Spleen (tissue), 11 donors: ENCODE measurements around the gene ZDHHC9. TPM values are rescaled to one million over a fixed set of nuclear protein-coding genes. Genes with fewer than 3 reads are reported as not detected.

Experiments
- DNase-seq: peaks from one replicate; pipeline ENCODE4 v3.0.0-alpha.2; 2020
- H3K27ac ChIP-seq, 8 donors: fragments of 200-600 bp; sonication (generic) in 7 of 8; 1 replicate in 4 of 8; 2 replicates in 4 of 8; pipeline versions ENCODE4 v1.5.0 to v1.8.0; 2016 to 2021; ENCODE audit warnings: inconsistent platforms in 4 of 8, mild to moderate bottlenecking in 4 of 8, moderate library complexity in 1 of 8
- H3K27me3 ChIP-seq, 7 donors: fragments of 200-600 bp; sonication (generic) in 6 of 7; replicated peaks in 1 of 7; 1 replicate in 4 of 7; 2 replicates in 3 of 7; pipeline versions ENCODE4 v1.5.0 to v1.8.0; 2016 to 2021; ENCODE audit warnings: inconsistent platforms in 3 of 7, mild to moderate bottlenecking in 1 of 7
- H3K36me3 ChIP-seq, 6 donors: fragments of 200-600 bp; sonication (generic) in 5 of 6; 1 replicate in 4 of 6; 2 replicates in 2 of 6; pipeline versions ENCODE4 v1.5.0 to v1.8.0; 2016 to 2021; ENCODE audit warnings: inconsistent platforms in 2 of 6
- H3K4me1 ChIP-seq, 6 donors: fragments of 200-600 bp; sonication (generic) in 5 of 6; 1 replicate in 3 of 6; 2 replicates in 3 of 6; pipeline versions ENCODE4 v1.5.0 to v1.8.0; 2016 to 2021; ENCODE audit warnings: inconsistent platforms in 3 of 6
- H3K4me3 ChIP-seq, 8 donors: fragments of 200-600 bp; sonication (generic) in 7 of 8; 1 replicate in 4 of 8; 2 replicates in 4 of 8; pipeline versions ENCODE4 v1.5.0 to v1.8.0; 2016 to 2021; ENCODE audit warnings: inconsistent platforms in 4 of 8, mild to moderate bottlenecking in 4 of 8, moderate library complexity in 2 of 8
- H3K9me3 ChIP-seq, 8 donors: fragments of 200-600 bp; sonication (generic) in 7 of 8; 1 replicate in 4 of 8; 2 replicates in 4 of 8; pipeline versions ENCODE4 v1.5.0 to v1.8.0; 2016 to 2021; ENCODE audit warnings: inconsistent platforms in 4 of 8
- POLR2A ChIP-seq, 3 donors: fragments of 450-650 bp; IDR thresholded peaks; one replicate each; pipeline ENCODE4 v1.5.1; 2017; ENCODE audit warnings: antibody characterized with exemption in 3 of 3, mild to moderate bottlenecking in 1 of 3
- POLR2AphosphoS5 ChIP-seq, 3 donors: sonication (generic); formaldehyde crosslinking; IDR thresholded peaks; one replicate each; pipeline ENCODE4 v1.5.1; 2017; ENCODE audit warnings: antibody characterized with exemption in 3 of 3
- WGBS, 5 donors: extraction: QIAGEN DNeasy Blood & Tissue Kit in 3 of 5; methylation state at CpG; one replicate each; pipeline versions ENCODE4 v1.1.5 to v1.1.7; 2013 to 2018; 5-methylcytosine and 5-hydroxymethylcytosine counted together
- intact Hi-C: fragments of 100-400 bp; cut with DNase I; formaldehyde crosslinking; loops from one replicate; pipeline ENCODE4 v1.15.0; 2023; ENCODE audit warnings: low total_unique reads
- polyA plus RNA-seq, 3 donors: library from polyadenylated mRNA; stranded (reverse); fragments of 200-250 nt; gene quantifications; one replicate each; pipeline ENCODE4 v1.2.1, GENCODE V29; 2013
- total RNA-seq, 7 donors: library from RNA; depleted of rRNA in 3 of 7; stranded (reverse); fragments of >200 nt in 3 of 7; fragmentation: NEBNext Ultra II Directional in 4 of 7; extraction: Animal tissue kit (Norgen Biotek cat#: 25700) in 4 of 7; gene quantifications; one replicate each; pipeline versions ENCODE4 v1.1.0 to v1.2.1, GENCODE V29; 2016 to 2021
- TF ChIP-seq, protein P1 (sequence below), 11 experiments: fragments of 200-600 bp in 7 of 11; fragments of 450-650 bp in 4 of 11; sonication (generic) in 4 of 11; IDR thresholded peaks in 8 of 11; conservative IDR thresholded peaks in 3 of 11; 1 replicate in 7 of 11; 2 replicates in 4 of 11; pipeline versions ENCODE4 v1.4.0 to v1.8.0; 2016 to 2021; ENCODE audit warnings: antibody characterized with exemption in 11 of 11, inconsistent platforms in 4 of 11, mild to moderate bottlenecking in 1 of 11
- donor health status: healthy with polysubstance abuse.
- donor health status: DM: no; HTN: no; CAD: no; lungs with moderate emphysema.
- donor health status: DM: no; HTN: no; CAD: no.
- donor health status: Bipolar disorder and iron deficiency.
- donor health status: healthy.
- donor health status: DM: no; HTN: no; CAD: no.
- donor health status: DM: yes; HTN: yes; CAD: no.

The ZDHHC9 gene
- total and polyA plus RNA-seq, 10 donors: 1.2 to 9.2 (median 5.2) TPM

DNA sequence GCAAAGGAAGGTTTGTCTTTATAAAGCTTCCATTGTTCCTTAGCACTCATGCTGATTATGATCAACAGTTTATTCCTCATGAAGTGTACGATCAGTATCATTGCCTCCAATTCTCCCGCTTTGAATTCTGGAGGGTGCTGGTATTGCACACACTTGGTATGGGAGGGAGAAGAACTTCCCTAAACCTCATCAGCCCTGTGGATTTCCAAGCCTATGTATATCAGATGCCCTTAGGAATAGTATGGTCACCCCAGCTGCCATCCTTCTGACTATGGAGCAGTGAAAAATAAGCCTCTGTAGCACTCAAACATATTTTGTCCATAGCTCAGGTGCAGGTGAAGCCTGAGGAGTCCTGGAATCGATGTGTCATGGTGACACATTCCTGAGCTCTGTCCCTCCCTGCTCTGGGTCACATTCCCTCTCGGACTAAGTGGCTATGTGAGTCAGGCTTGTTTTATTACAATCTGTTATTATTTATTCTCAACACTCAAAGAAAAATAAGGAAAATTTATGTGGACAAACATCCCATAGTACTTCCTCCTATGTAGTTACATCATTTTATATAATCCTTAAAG lies 2.0 kb upstream of the ZDHHC9 start:
- Histone ChIP-seq H3K4me1 (peaks cover 0 to 14% (median 6%) of the 10 kb centered on the region in 6 donors), H3K4me3 (no peak overlapping the region), H3K27me3 (no peaks in the 10 kb centered on the region), H3K9me3 (no peaks in the 10 kb centered on the region), H3K27ac (no peak overlapping the region), H3K36me3 (no peaks in the 10 kb centered on the region)
- TF ChIP-seq POLR2AphosphoS5 (IDR thresholded peaks at IDR 0.05) (no peak), POLR2A (IDR thresholded peaks at IDR 0.05) (no peak)
- TF ChIP-seq, protein P1, sequence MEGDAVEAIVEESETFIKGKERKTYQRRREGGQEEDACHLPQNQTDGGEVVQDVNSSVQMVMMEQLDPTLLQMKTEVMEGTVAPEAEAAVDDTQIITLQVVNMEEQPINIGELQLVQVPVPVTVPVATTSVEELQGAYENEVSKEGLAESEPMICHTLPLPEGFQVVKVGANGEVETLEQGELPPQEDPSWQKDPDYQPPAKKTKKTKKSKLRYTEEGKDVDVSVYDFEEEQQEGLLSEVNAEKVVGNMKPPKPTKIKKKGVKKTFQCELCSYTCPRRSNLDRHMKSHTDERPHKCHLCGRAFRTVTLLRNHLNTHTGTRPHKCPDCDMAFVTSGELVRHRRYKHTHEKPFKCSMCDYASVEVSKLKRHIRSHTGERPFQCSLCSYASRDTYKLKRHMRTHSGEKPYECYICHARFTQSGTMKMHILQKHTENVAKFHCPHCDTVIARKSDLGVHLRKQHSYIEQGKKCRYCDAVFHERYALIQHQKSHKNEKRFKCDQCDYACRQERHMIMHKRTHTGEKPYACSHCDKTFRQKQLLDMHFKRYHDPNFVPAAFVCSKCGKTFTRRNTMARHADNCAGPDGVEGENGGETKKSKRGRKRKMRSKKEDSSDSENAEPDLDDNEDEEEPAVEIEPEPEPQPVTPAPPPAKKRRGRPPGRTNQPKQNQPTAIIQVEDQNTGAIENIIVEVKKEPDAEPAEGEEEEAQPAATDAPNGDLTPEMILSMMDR (IDR thresholded peaks at IDR 0.05 in 8 of 11, conservative IDR thresholded peaks at IDR 0.05 in 3 of 11): no peak
- no peak for DNase-seq
- WGBS, 5 donors: 70 to 93% (median 80%) methylated on average over 4 of the region's 4 CpGs
- intact Hi-C loops: no loop called here

DNA sequence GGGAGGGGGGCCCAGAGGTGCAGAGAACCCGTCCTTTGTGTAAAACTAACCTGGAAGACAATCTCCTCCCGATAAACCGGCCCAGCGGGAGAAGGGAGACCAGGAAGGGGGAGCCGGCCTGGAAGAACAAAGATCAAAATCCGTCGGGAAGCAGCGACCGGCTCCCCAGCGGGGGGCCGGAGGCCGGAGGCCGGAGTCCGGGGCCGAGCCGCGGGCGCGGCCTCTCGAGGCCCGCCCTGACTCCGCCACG lies 552 bp downstream of the ZDHHC9 start:
- no peak for TF ChIP-seq POLR2A (IDR thresholded peaks at IDR 0.05)
- TF ChIP-seq, protein P1 (IDR thresholded peaks at IDR 0.05 in 8 of 11, conservative IDR thresholded peaks at IDR 0.05 in 3 of 11): no peak
- no peak for TF ChIP-seq POLR2AphosphoS5 (IDR thresholded peaks at IDR 0.05)
- Histone ChIP-seq H3K4me3 (peak overlapping the region; percentile 51 to 87 (median 64)), H3K27me3 (no peaks in the 10 kb centered on the region), H3K27ac (peak overlapping the region in 5 of 8 donors; percentile 19 to 80 (median 76)), H3K36me3 (no peaks in the 10 kb centered on the region), H3K9me3 (no peaks in the 10 kb centered on the region), H3K4me1 (peaks cover 0 to 14% (median 6%) of the 10 kb centered on the region in 6 donors)
- WGBS, 5 donors: 0 to 50% (median 1%) methylated on average over 7 to 23 of the region's 23 CpGs
- no peak for DNase-seq
- intact Hi-C loops: no loop called here

DNA sequence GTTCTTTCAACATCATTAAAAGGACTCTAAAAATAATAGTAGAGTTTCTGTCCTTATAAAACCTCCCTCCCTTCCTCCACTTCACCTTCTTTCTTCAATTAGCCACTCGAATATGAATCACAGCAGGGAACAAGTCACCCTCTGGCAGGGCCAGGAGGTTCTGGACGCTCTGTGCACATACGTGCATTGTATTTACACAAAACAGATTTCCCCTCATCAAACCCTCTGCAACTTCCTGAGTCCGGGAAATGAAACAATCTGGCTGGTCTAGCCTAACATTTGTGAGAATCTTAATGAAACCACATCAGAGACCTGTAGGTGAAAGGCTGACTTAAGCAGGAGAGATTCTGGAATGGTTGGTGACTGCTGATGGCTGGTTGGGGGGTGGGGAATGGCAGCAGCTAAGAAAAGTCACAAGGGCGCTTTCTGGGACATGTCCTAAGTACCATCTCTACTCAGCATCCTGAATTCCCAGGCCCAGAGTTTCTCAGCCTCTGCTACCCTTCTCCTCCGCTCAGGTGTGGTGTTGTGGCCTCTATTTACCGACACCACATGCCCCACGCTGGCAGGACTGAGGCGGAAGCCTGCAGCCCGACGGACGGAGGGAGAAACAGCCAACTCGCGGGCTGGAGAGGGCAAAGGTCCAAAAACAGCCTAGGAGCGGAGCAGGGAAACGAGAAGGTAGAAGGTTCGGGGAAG lies 1.0 kb downstream of the ZDHHC9 start:
- Histone ChIP-seq H3K4me3 (peak overlapping the region; percentile 51 to 87 (median 64)), H3K27me3 (no peaks in the 10 kb centered on the region), H3K4me1 (peaks cover 0 to 14% (median 6%) of the 10 kb centered on the region in 6 donors), H3K36me3 (no peaks in the 10 kb centered on the region), H3K27ac (peak overlapping the region in 4 of 8 donors; percentile 72 to 80 (median 76)), H3K9me3 (no peaks in the 10 kb centered on the region)
- no peak for TF ChIP-seq POLR2A (IDR thresholded peaks at IDR 0.05)
- TF ChIP-seq POLR2AphosphoS5 (IDR thresholded peaks at IDR 0.05): no peak
- 3 to 38% (median 8%) methylated on average over 16 to 17 of the region's 17 CpGs for WGBS, 5 donors
- intact Hi-C loops: no loop called here
- peak; percentile 77 for DNase-seq

DNA sequence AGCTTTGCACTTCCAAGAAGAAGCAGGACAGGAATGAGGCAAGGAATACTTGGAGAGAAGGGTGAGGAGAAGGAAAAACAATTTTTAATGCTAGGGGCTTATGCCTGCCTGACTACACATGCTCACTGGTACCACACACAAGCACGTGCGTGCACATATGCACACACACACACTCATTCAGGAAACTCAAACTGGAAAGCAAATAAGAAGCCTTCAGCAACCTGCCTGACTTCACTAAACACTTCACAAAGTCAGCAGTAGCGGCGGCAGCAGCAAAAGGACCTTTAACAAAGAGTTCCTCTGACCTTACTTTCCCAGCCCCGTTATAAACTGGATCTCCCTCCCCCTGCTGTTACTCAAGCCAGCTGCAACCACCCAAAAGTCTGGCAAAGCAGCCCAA lies 3.3 kb downstream of the ZDHHC9 start:
- 55 to 78% (median 60%) methylated on average over 5 of the region's 5 CpGs for WGBS, 5 donors
- H3K4me1 ChIP-seq: peaks cover 0 to 14% (median 6%) of the 10 kb centered on the region in 6 donors
- no peak overlapping the region for H3K4me3 ChIP-seq
- no peaks in the 10 kb centered on the region for H3K27me3 ChIP-seq
- intact Hi-C loops: no loop called here
- no peak overlapping the region for H3K27ac ChIP-seq
- H3K9me3 ChIP-seq: no peaks in the 10 kb centered on the region
- H3K36me3 ChIP-seq: no peaks in the 10 kb centered on the region
- DNase-seq: no peak
- TF ChIP-seq POLR2AphosphoS5 (IDR thresholded peaks at IDR 0.05): no peak
- TF ChIP-seq, protein P1 (IDR thresholded peaks at IDR 0.05 in 8 of 11, conservative IDR thresholded peaks at IDR 0.05 in 3 of 11): no peak
- TF ChIP-seq POLR2A (IDR thresholded peaks at IDR 0.05): no peak
